Esophagus mucosa (tissue), 1 donor: ENCODE data around the gene IQSEC3. TPM values are rescaled to one million over a fixed set of nuclear protein-coding genes. Genes with fewer than 3 reads are reported as not detected.

Experiments
- ATAC-seq: fragments of 200-7000 bp; cut with Tn5 transposase; one replicate; pipeline ENCODE4 v1.9.1; 2020
- total RNA-seq: library from RNA; stranded (reverse); gene quantifications from one replicate; pipeline ENCODE4 v1.2.4, GENCODE V29; 2023
- donor health status: DM: yes; HTN: yes; CAD: no.

Gene IQSEC3
- total RNA-seq, 1 donor from 2014 or later: 0.28 TPM

- ATAC-seq: no peak
Measured at GRCh38 chr12:180445-180844, 113.9 kb downstream of the IQSEC3 start.

- ATAC-seq: no peak
Measured at GRCh38 chr12:181921-182320, 115.4 kb downstream of the IQSEC3 start.

GRCh38 chr12:182381-182892 lies 115.9 kb downstream of the IQSEC3 start:
- peak; percentile 50 for ATAC-seq

GRCh38 chr12:184811-185575 lies 118.4 kb downstream of the IQSEC3 start:
- ATAC-seq: no peak

GRCh38 chr12:185576-185955 lies 119.0 kb downstream of the IQSEC3 start:
- ATAC-seq: no peak

- no peak for ATAC-seq
Measured at GRCh38 chr12:186006-186625, 119.5 kb downstream of the IQSEC3 start.

GRCh38 chr12:187986-188909 lies 121.7 kb downstream of the IQSEC3 start:
- peak; percentile 8 for ATAC-seq

GRCh38 chr12:188910-189621 lies 122.5 kb downstream of the IQSEC3 start:
- ATAC-seq: peak; percentile 73

GRCh38 chr12:189622-189962 lies 123.0 kb downstream of the IQSEC3 start:
- ATAC-seq: peak; percentile 15

- ATAC-seq: no peak
Measured at GRCh38 chr12:190881-191280, 124.3 kb downstream of the IQSEC3 start.

GRCh38 chr12:191541-191940 lies 125.0 kb downstream of the IQSEC3 start:
- no peak for ATAC-seq

GRCh38 chr12:193261-193660 lies 126.7 kb downstream of the IQSEC3 start:
- no peak for ATAC-seq

GRCh38 chr12:194276-194675 lies 127.7 kb downstream of the IQSEC3 start:
- no peak for ATAC-seq

GRCh38 chr12:195156-195555 lies 128.6 kb downstream of the IQSEC3 start:
- ATAC-seq: no peak

GRCh38 chr12:195951-196350 lies 129.4 kb downstream of the IQSEC3 start:
- no peak for ATAC-seq

GRCh38 chr12:196436-196835 lies 129.9 kb downstream of the IQSEC3 start:
- no peak for ATAC-seq

- ATAC-seq: no peak
Measured at GRCh38 chr12:197347-197746, 130.8 kb downstream of the IQSEC3 start.

- ATAC-seq: no peak
Measured at GRCh38 chr12:197911-198695, 131.5 kb downstream of the IQSEC3 start.

GRCh38 chr12:198705-199104 lies 132.1 kb downstream of the IQSEC3 start:
- ATAC-seq: no peak

GRCh38 chr12:201361-201760 lies 134.8 kb downstream of the IQSEC3 start:
- peak; percentile 8 for ATAC-seq

GRCh38 chr12:202081-202731 lies 135.6 kb downstream of the IQSEC3 start:
- ATAC-seq: no peak
